ENCODE results near the gene DACT3.

DNA sequence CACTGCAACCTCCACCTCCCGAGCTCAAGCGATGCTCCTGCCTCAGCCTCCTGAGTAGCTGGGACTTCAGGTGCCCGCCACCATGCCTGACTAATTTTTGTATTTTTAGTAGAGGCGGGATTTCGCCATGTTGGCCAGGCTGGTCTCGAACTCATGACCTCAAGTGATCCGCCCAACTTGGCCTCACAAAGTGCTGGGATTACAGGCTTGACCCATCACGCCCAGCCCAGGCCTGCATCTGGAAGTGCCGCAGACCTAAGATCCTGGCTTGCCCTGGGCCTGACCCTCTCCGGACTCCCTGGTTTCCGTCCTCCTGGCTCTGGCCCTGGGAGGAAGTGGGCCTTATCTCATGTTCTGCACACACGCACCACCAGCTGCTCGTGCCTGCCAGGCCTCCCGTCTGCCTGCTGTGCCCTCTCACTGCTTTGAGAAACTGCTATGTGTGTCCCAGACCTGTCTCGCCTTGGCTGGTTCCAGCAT, 31.4 kb downstream of the DACT3 start:
- TF ChIP-seq, protein P1, sequence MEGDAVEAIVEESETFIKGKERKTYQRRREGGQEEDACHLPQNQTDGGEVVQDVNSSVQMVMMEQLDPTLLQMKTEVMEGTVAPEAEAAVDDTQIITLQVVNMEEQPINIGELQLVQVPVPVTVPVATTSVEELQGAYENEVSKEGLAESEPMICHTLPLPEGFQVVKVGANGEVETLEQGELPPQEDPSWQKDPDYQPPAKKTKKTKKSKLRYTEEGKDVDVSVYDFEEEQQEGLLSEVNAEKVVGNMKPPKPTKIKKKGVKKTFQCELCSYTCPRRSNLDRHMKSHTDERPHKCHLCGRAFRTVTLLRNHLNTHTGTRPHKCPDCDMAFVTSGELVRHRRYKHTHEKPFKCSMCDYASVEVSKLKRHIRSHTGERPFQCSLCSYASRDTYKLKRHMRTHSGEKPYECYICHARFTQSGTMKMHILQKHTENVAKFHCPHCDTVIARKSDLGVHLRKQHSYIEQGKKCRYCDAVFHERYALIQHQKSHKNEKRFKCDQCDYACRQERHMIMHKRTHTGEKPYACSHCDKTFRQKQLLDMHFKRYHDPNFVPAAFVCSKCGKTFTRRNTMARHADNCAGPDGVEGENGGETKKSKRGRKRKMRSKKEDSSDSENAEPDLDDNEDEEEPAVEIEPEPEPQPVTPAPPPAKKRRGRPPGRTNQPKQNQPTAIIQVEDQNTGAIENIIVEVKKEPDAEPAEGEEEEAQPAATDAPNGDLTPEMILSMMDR (IDR thresholded peaks at IDR 0.05): no peak
- TF ChIP-seq POLR2A (IDR thresholded peaks at IDR 0.05) (no peak), EP300 (IDR thresholded peaks at IDR 0.05) (no peak)

Measured in stomach (tissue), 4 donors.